ENCODE measurements around the gene CADPS2.
"Not testable (repeated sequence)": the region's sequence is repeated elsewhere in the genome, so short reads cannot be mapped to it uniquely, and the experiment has no call there.

CADPS2 gene

DNA sequence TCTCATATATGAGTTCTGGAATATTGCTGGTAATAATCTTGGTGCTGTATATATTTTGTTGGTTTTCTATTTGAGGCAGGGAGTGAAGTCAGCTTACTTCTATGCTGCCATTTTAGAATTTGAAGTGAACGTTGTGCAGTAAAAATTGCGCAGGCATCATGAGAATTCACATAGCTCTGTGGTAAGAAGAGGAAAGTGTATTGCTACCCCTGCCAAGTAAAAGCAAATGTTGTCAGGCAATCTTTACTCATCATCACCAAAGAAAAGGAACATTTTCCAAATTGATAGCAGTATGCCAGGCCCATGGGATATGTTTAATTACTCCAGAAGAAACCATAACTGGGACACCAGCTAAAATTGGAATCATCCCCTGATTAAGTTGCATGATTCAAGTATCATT lies 595.1 kb downstream of the CADPS2 start:
- Mint-ChIP-seq H3K4me3 (no peak overlapping the region), H3K27me3 (no peaks in the 10 kb centered on the region), H3K4me1 (ENCODE audit: low read depth in 2 of 2) (no peaks in the 10 kb centered on the region), H3K27ac (no peak overlapping the region), H3K36me3 (ENCODE audit: insufficient read depth) (no peaks in the 10 kb centered on the region), H3K9me3 (peaks cover 10 to 16% of the 10 kb centered on the region in 2 donors)
- ATAC-seq (replicated peaks) (no peak), DNase-seq (no peak)

DNA sequence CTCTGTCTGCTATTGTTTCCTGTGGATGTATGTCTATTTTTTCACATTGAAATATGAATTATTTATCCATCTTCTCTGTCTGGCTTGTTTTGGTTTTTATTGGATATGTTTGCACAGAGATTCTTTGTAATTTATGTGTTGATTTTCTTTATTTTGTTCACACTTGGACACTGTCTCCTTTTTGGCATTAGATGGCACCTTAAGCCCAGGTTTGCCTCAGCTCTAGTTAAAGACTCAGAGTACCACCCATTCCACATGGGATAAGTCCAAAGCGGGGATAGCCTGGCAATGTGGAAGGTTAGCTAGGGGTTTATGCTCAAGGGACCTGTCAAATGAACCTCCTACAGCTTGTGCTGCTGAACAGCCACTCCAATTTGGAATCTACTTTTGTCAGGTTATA lies 595.8 kb downstream of the CADPS2 start:
- H3K36me3 Mint-ChIP-seq (ENCODE audit: insufficient read depth), result no peaks in the 10 kb centered on the region
- H3K4me1 Mint-ChIP-seq (ENCODE audit: low read depth in 2 of 2), result no peaks in the 10 kb centered on the region
- DNase-seq (no peak), ATAC-seq (replicated peaks) (no peak)
- H3K27ac Mint-ChIP-seq, result no peak overlapping the region
- H3K4me3 Mint-ChIP-seq, result no peak overlapping the region
- peaks cover 11 to 16% of the 10 kb centered on the region in 2 donors for H3K9me3 Mint-ChIP-seq
- H3K27me3 Mint-ChIP-seq, result no peaks in the 10 kb centered on the region

DNA sequence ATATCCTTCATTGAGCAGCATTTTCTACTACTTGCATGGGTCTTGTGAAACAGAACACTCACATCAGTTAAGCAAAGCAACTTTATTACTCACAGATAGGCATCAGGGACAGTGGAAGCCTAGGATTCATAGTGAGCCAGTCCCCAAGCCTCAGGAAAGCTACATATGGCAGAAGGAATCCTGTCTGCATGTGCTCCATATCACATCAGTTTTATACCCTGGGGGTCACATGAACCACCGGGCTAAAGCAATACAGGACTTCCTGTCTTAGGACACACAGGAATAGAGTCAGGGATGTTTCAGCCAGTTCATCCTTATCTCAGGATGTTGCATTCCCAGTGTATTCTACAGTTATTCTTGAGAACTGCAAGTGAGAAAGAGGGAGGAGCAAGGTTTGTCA lies 596.8 kb downstream of the CADPS2 start:
- no peak for ATAC-seq (replicated peaks)
- H3K9me3 Mint-ChIP-seq, result peaks cover 10 to 16% of the 10 kb centered on the region in 2 donors
- H3K4me3 Mint-ChIP-seq, result no peak overlapping the region
- H3K4me1 Mint-ChIP-seq (ENCODE audit: low read depth in 2 of 2), result no peaks in the 10 kb centered on the region
- DNase-seq, result no peak
- no peak overlapping the region for H3K27ac Mint-ChIP-seq
- H3K36me3 Mint-ChIP-seq (ENCODE audit: insufficient read depth), result no peaks in the 10 kb centered on the region
- no peaks in the 10 kb centered on the region for H3K27me3 Mint-ChIP-seq

DNA sequence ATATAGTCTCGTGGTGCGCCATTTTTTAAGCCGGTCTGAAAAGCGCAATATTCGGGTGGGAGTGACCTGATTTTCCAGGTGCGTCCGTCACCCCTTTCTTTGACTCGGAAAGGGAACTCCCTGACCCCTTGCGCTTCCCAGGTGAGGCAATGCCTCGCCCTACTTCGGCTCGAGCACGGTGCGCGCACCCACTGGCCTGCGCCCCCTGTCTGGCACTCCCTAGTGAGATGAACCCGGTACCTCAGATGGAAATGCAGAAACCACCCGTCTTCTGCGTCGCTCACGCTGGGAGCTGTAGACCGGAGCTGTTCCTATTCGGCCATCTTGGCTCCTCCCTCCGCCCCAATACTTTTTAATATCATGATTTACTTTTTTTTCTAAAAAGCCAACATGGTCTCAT lies 601.7 kb downstream of the CADPS2 start:
- H3K36me3 Mint-ChIP-seq (ENCODE audit: insufficient read depth); ATAC-seq (replicated peaks); H3K27ac Mint-ChIP-seq; H3K4me1 Mint-ChIP-seq (ENCODE audit: low read depth in 2 of 2); H3K27me3 Mint-ChIP-seq; H3K4me3 Mint-ChIP-seq; DNase-seq: not testable (repeated sequence)
- peaks cover 8 to 16% of the 10 kb centered on the region in 2 donors for H3K9me3 Mint-ChIP-seq

DNA sequence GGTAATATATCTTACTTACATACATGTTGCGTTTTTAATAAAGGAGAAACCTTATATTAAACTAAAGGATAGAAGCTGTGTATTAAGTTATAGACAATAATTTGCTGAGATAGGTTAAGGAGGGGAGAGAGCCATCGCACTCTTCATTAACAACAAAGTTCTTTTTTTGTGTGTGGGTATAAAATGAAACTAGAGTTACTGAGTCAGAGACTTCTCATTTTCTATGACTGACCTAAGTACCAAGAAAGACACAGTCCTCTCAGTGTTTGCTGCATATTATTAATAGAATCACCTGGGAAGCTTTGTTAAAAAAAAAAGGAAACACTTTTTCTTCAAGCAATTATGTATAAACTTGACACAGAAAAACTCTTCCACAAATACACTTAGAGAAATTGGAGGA lies 613.1 kb downstream of the CADPS2 start:
- no peaks in the 10 kb centered on the region for H3K36me3 Mint-ChIP-seq (ENCODE audit: insufficient read depth)
- H3K4me3 Mint-ChIP-seq, result no peak overlapping the region
- H3K27me3 Mint-ChIP-seq, result no peaks in the 10 kb centered on the region
- H3K9me3 Mint-ChIP-seq, result peaks cover 6 to 12% of the 10 kb centered on the region in 2 donors
- ATAC-seq (replicated peaks) (no peak), DNase-seq (no peak)
- no peak overlapping the region for H3K27ac Mint-ChIP-seq
- H3K4me1 Mint-ChIP-seq (ENCODE audit: low read depth in 2 of 2), result no peaks in the 10 kb centered on the region

DNA sequence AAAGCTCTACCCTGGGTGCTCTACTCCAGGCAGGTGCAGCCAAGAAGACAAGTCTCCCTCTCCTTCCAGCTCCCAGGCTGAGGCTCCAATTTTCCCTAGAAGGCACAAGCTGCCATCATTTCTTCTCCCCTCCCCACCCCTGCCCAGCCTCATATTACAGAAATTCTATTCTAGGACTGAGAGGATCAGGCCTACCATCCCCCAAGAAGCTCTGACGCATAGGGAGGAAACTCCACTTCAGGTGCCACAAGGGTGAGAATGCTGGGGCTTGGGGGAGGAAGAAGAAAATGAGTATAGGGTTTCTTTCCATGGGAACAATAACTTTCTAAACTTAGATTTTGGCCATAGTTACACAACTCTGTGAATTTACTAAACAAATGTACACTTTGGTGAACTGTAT lies 617.0 kb downstream of the CADPS2 start:
- no peak overlapping the region for H3K4me3 Mint-ChIP-seq
- no peak overlapping the region for H3K27ac Mint-ChIP-seq
- H3K4me1 Mint-ChIP-seq (ENCODE audit: low read depth in 2 of 2), result no peaks in the 10 kb centered on the region
- no peaks in the 10 kb centered on the region for H3K36me3 Mint-ChIP-seq (ENCODE audit: insufficient read depth)
- DNase-seq (no peak), ATAC-seq (replicated peaks) (no peak)
- peaks cover 8% of the 10 kb centered on the region in 2 donors for H3K9me3 Mint-ChIP-seq
- H3K27me3 Mint-ChIP-seq, result no peaks in the 10 kb centered on the region
